Kidney (tissue), 14 donors: ENCODE data around the gene RNF180. TPM values are rescaled to one million over a fixed set of nuclear protein-coding genes. Genes with fewer than 3 reads are reported as not detected.

Source experiments
- DNase-seq, 5 donors: peaks; one replicate each; pipeline ENCODE4 v3.0.0-alpha.2; 2013 to 2020
- FAIRE-seq: peaks from 2 replicates; lab custom pipeline; 2012; peaks lifted over from hg19 to GRCh38; lab: Jason Lieb, UNC
- H3K27ac ChIP-seq, 2 donors: one replicate each; pipeline ENCODE4 v1.7.0; 2013; ENCODE audit warnings: low read depth in 2 of 2, low read length in 2 of 2, inconsistent platforms in 1 of 2
- H3K27me3 ChIP-seq: one replicate; pipeline ENCODE4 v1.7.1; 2013; ENCODE audit warnings: low read length, inconsistent platforms; ENCODE audit not compliant: control insufficient read depth, insufficient read depth
- H3K36me3 ChIP-seq, 3 donors: one replicate each; pipeline versions ENCODE4 v1.7.0 to v1.7.1; 2013; ENCODE audit warnings: low read length in 3 of 3, control low read depth in 1 of 3, inconsistent platforms in 1 of 3; ENCODE audit not compliant: insufficient read depth in 3 of 3, control insufficient read depth in 2 of 3
- H3K4me1 ChIP-seq, 3 donors: one replicate each; pipeline versions ENCODE4 v1.7.0 to v1.7.1; 2013; ENCODE audit warnings: low read length in 3 of 3, inconsistent platforms in 1 of 3, low read depth in 1 of 3; ENCODE audit not compliant: control insufficient read depth in 2 of 3, insufficient read depth in 2 of 3
- H3K4me3 ChIP-seq, 3 donors: one replicate each; pipeline versions ENCODE4 v1.7.0 to v1.8.1; 2013; ENCODE audit warnings: low read length in 3 of 3, control low read depth in 1 of 3, inconsistent platforms in 1 of 3
- H3K9ac ChIP-seq, 3 donors: one replicate each; pipeline versions ENCODE4 v1.7.0 to v1.7.1; 2013; ENCODE audit warnings: low read length in 3 of 3, control low read depth in 1 of 3, inconsistent platforms in 1 of 3
- H3K9me3 ChIP-seq, 3 donors: one replicate each; pipeline versions ENCODE4 v1.7.0 to v1.7.1; 2013; ENCODE audit warnings: low read length in 3 of 3, control low read depth in 1 of 3, inconsistent platforms in 1 of 3; ENCODE audit not compliant: control insufficient read depth in 2 of 3, insufficient read depth in 1 of 3
- CTCF ChIP-seq: IDR thresholded peaks from 3 replicates; pipeline ENCODE4 v1.5.1; 2012; ENCODE audit warnings: mild to moderate bottlenecking, moderate library complexity, borderline replicate concordance; ENCODE audit not compliant: insufficient read depth; ENCODE audit errors: extremely low read depth
- intact Hi-C: fragments of 100-400 bp; cut with DNase I; formaldehyde crosslinking; loops from one replicate; pipeline ENCODE4 v1.11.1; 2022
- polyA plus RNA-seq: library from polyadenylated mRNA; stranded (reverse); fragments of 350-450 nt; fragmentation: Illumina TruSeq; extraction: RNeasy Lipid Tissue Mini Kit (QIAGEN cat#74804); gene quantifications from one replicate; pipeline ENCODE4 v1.2.3, GENCODE V29; 2014; ENCODE audit warnings: low read depth, low replicate concordance; ENCODE audit not compliant: insufficient read depth
- total RNA-seq: library from RNA; stranded (reverse); fragmentation: NEBNext Ultra II Directional; extraction: Animal tissue kit (Norgen Biotek cat#: 25700); gene quantifications from one replicate; pipeline ENCODE4 v1.2.1, GENCODE V29; 2021
- donor health status: control.
- donor health status: control.
- donor health status: control.
- donor health status: control.
- donor health status: control.
- donor health status: DM: yes; HTN: yes; CAD: no.
- donor health status: Normal renal cell carcinoma (clear cell type).

Gene RNF180
- total and polyA plus RNA-seq, 2 donors from 2014 or later = 3.8 to 23.0 TPM

- no peak for FAIRE-seq
- DNase-seq = no peak
- intact Hi-C loops = no loop called here
These were observed 95.1 kb downstream of the RNF180 start for GRCh38 chr5:64260756-64261155.

DNA sequence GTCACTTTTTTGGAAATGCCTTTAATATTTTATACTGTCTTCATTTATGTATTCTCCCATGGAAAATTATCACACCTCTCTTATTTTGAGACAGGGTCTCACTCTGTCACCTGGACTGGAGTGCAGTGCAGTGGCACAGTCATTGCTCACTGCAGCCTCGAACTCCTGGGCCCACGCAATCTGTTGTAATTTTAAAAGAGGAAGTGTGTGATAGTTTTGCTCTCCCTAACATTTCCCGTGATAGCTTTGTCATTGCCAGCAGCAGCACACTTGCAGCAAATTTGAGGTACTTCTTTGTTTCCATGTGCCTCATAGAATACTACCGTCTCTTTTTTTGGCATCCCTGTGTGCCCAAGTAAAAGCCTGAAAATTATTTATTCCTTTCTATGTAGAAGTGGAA, 103.5 kb downstream of the RNF180 start:
- no peak for FAIRE-seq
- intact Hi-C loops = no loop called here
- TF ChIP-seq CTCF = no peak

More at GRCh38 chr5:64260756-64261155, 95.1 kb downstream of the RNF180 start:
- no peak overlapping the region for H3K4me3 ChIP-seq
- no peak overlapping the region for H3K27ac ChIP-seq
- no peaks in the 10 kb centered on the region for H3K36me3 ChIP-seq
- H3K4me1 ChIP-seq = no peaks in the 10 kb centered on the region
- H3K9me3 ChIP-seq = no peaks in the 10 kb centered on the region
- TF ChIP-seq CTCF = no peak
- H3K27me3 ChIP-seq = no peaks in the 10 kb centered on the region
- H3K9ac ChIP-seq = no peak overlapping the region

GRCh38 chr5:64273276-64273675, 107.6 kb downstream of the RNF180 start:
- no peaks in the 10 kb centered on the region for H3K4me1 ChIP-seq
- no peak for FAIRE-seq
- H3K27ac ChIP-seq = no peak overlapping the region
- TF ChIP-seq CTCF = no peak
- H3K4me3 ChIP-seq = no peak overlapping the region
- intact Hi-C loops = no loop called here
- no peaks in the 10 kb centered on the region for H3K27me3 ChIP-seq
- H3K36me3 ChIP-seq = no peaks in the 10 kb centered on the region
- no peaks in the 10 kb centered on the region for H3K9me3 ChIP-seq
- no peak for DNase-seq
- H3K9ac ChIP-seq = no peak overlapping the region

More for the DNA sequence above, 103.5 kb downstream of the RNF180 start:
- Histone ChIP-seq H3K27me3 (no peaks in the 10 kb centered on the region), H3K9me3 (no peaks in the 10 kb centered on the region), H3K4me1 (no peaks in the 10 kb centered on the region), H3K36me3 (no peaks in the 10 kb centered on the region), H3K9ac (no peak overlapping the region), H3K27ac (no peak overlapping the region), H3K4me3 (no peak overlapping the region)
- no peak for DNase-seq
